BE2C (cell line): ENCODE measurements around the gene PIGV.

Experiments
- DNase-seq: peaks from one replicate; pipeline ENCODE4 v3.0.0-alpha.2; 2020
- H3K27me3 ChIP-seq: fragments of 250-450 bp; sonication (Bioruptor Pico); 2 replicates; pipeline ENCODE4 v1.5.1; 2020; ENCODE audit warnings: mild to moderate bottlenecking
- H3K36me3 ChIP-seq: fragments of 250-450 bp; sonication (Bioruptor Pico); 2 replicates; pipeline ENCODE4 v1.5.1; 2020; ENCODE audit warnings: mild to moderate bottlenecking
- H3K4me1 ChIP-seq: fragments of 250-450 bp; sonication (Bioruptor Pico); 2 replicates; pipeline ENCODE4 v1.5.1; 2020
- H3K4me3 ChIP-seq: 2 replicates; pipeline ENCODE4 v1.5.1; 2011; ENCODE audit warnings: low read depth, low read length
- H3K9me3 ChIP-seq: fragments of 250-450 bp; sonication (Bioruptor Pico); 2 replicates; pipeline ENCODE4 v1.5.1; 2020
- TF ChIP-seq, protein P1 (sequence below): IDR thresholded peaks from 2 replicates; pipeline ENCODE4 v1.5.1; 2012; ENCODE audit warnings: mild to moderate bottlenecking, low read depth, low read length

The PIGV gene

GRCh38 chr1:26768755-26769154 lies 19.0 kb upstream of the PIGV start:
- Histone ChIP-seq H3K36me3 (peaks cover 79% of the 10 kb centered on the region), H3K27me3 (no peaks in the 10 kb centered on the region), H3K9me3 (no peaks in the 10 kb centered on the region), H3K4me3 (no peak overlapping the region), H3K4me1 (no peaks in the 10 kb centered on the region)
- TF ChIP-seq, protein P1, sequence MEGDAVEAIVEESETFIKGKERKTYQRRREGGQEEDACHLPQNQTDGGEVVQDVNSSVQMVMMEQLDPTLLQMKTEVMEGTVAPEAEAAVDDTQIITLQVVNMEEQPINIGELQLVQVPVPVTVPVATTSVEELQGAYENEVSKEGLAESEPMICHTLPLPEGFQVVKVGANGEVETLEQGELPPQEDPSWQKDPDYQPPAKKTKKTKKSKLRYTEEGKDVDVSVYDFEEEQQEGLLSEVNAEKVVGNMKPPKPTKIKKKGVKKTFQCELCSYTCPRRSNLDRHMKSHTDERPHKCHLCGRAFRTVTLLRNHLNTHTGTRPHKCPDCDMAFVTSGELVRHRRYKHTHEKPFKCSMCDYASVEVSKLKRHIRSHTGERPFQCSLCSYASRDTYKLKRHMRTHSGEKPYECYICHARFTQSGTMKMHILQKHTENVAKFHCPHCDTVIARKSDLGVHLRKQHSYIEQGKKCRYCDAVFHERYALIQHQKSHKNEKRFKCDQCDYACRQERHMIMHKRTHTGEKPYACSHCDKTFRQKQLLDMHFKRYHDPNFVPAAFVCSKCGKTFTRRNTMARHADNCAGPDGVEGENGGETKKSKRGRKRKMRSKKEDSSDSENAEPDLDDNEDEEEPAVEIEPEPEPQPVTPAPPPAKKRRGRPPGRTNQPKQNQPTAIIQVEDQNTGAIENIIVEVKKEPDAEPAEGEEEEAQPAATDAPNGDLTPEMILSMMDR, result no peak
- no peak for DNase-seq

GRCh38 chr1:26771285-26771642 lies 16.5 kb upstream of the PIGV start:
- TF ChIP-seq, protein P1, result no peak
- no peak overlapping the region for H3K4me3 ChIP-seq
- H3K36me3 ChIP-seq, result peaks cover 85% of the 10 kb centered on the region
- DNase-seq, result no peak
- no peaks in the 10 kb centered on the region for H3K4me1 ChIP-seq
- H3K27me3 ChIP-seq, result no peaks in the 10 kb centered on the region
- H3K9me3 ChIP-seq, result no peaks in the 10 kb centered on the region

GRCh38 chr1:26771643-26772321 lies 16.0 kb upstream of the PIGV start:
- peaks cover 82% of the 10 kb centered on the region for H3K36me3 ChIP-seq
- peak; percentile 15 for DNase-seq
- H3K4me1 ChIP-seq, result no peaks in the 10 kb centered on the region
- no peaks in the 10 kb centered on the region for H3K27me3 ChIP-seq
- TF ChIP-seq, protein P1, result no peak
- H3K4me3 ChIP-seq, result no peak overlapping the region
- no peaks in the 10 kb centered on the region for H3K9me3 ChIP-seq

- H3K4me1 ChIP-seq, result no peaks in the 10 kb centered on the region
Measured at GRCh38 chr1:26772687-26773086, 15.1 kb upstream of the PIGV start.

GRCh38 chr1:26774462-26774861 lies 13.3 kb upstream of the PIGV start:
- TF ChIP-seq, protein P1, result no peak

More at GRCh38 chr1:26772687-26773086, 15.1 kb upstream of the PIGV start:
- H3K27me3 ChIP-seq, result no peaks in the 10 kb centered on the region
- peaks cover 77% of the 10 kb centered on the region for H3K36me3 ChIP-seq
- H3K4me3 ChIP-seq, result no peak overlapping the region
- no peaks in the 10 kb centered on the region for H3K9me3 ChIP-seq
- DNase-seq, result no peak
- TF ChIP-seq, protein P1, result no peak

GRCh38 chr1:26775666-26776065 lies 12.1 kb upstream of the PIGV start:
- Histone ChIP-seq H3K27me3 (no peaks in the 10 kb centered on the region), H3K36me3 (peaks cover 82% of the 10 kb centered on the region), H3K4me1 (no peaks in the 10 kb centered on the region), H3K4me3 (no peak overlapping the region), H3K9me3 (no peaks in the 10 kb centered on the region)
- no peak for DNase-seq
- TF ChIP-seq, protein P1, result no peak

More at GRCh38 chr1:26774462-26774861, 13.3 kb upstream of the PIGV start:
- H3K27me3 ChIP-seq, result no peaks in the 10 kb centered on the region
- peaks cover 73% of the 10 kb centered on the region for H3K36me3 ChIP-seq
- H3K4me3 ChIP-seq, result no peak overlapping the region
- no peak for DNase-seq
- H3K9me3 ChIP-seq, result no peaks in the 10 kb centered on the region
- no peaks in the 10 kb centered on the region for H3K4me1 ChIP-seq
